ENCODE measurements around the gene CHSY3. TPM values are rescaled to one million over a fixed set of nuclear protein-coding genes. Genes with fewer than 3 reads are reported as not detected.

Gene CHSY3
- polyA plus RNA-seq, 1 donor from 2014 or later: 0.40 TPM

GRCh38 chr5:129905473-129906176 is 1.4 kb downstream of the CHSY3 start (continued):
- TF ChIP-seq CTCF (IDR thresholded peaks at IDR 0.05; ENCODE audit: poor library complexity, severe bottlenecking) (no peak), POLR2AphosphoS5 (IDR thresholded peaks at IDR 0.05) (no peak)

- no peak overlapping the region for H2AFZ ChIP-seq (ENCODE audit: low read depth, low read length)
- no peaks in the 10 kb centered on the region for H3K36me3 ChIP-seq (ENCODE audit: insufficient read depth, low read length)
- H3K27ac ChIP-seq (ENCODE audit: low read length): no peak overlapping the region
- peak overlapping the region; percentile 88 for H3K4me3 ChIP-seq (ENCODE audit: low read length)
- no peak for TF ChIP-seq REST (IDR thresholded peaks at IDR 0.05; ENCODE audit: borderline replicate concordance)
- peak; percentile 53 for TF ChIP-seq RAD21 (conservative IDR thresholded peaks at IDR 0.05)
- peak; percentile 42 for TF ChIP-seq CTCF (IDR thresholded peaks at IDR 0.05; ENCODE audit: poor library complexity, severe bottlenecking)
- H3K9me2 ChIP-seq (ENCODE audit: insufficient read depth, low read length): no peaks in the 10 kb centered on the region
- no peaks in the 10 kb centered on the region for H4K20me1 ChIP-seq (ENCODE audit: insufficient read depth)
- H3K4me2 ChIP-seq (ENCODE audit: low read length): peak overlapping the region; percentile 77
- H3K9me3 ChIP-seq (ENCODE audit: low read length): no peaks in the 10 kb centered on the region
- peaks cover 40% of the 10 kb centered on the region for H3K27me3 ChIP-seq (ENCODE audit: insufficient read depth, low read depth, low read length)
- no peaks in the 10 kb centered on the region for H3K79me2 ChIP-seq (replicated peaks; ENCODE audit: insufficient read depth, low read length)
- H3K9ac ChIP-seq (ENCODE audit: low read length): peak overlapping the region; percentile 64
- H3F3A ChIP-seq (ENCODE audit: insufficient read depth, low read length, poor library complexity, severe bottlenecking): peaks cover 5% of the 10 kb centered on the region
Measured at GRCh38 chr5:129906177-129906887, 2.1 kb downstream of the CHSY3 start.

- Histone ChIP-seq H3K4me2 (ENCODE audit: low read length) (no peak overlapping the region), H3K27me3 (ENCODE audit: insufficient read depth, low read depth, low read length) (peaks cover 32% of the 10 kb centered on the region), H3F3A (ENCODE audit: insufficient read depth, low read length, poor library complexity, severe bottlenecking) (peaks cover 5% of the 10 kb centered on the region), H3K9ac (ENCODE audit: low read length) (no peak overlapping the region), H2AFZ (ENCODE audit: low read depth, low read length) (no peak overlapping the region), H3K9me3 (ENCODE audit: low read length) (no peaks in the 10 kb centered on the region), H3K9me2 (ENCODE audit: insufficient read depth, low read length) (no peaks in the 10 kb centered on the region), H4K20me1 (ENCODE audit: insufficient read depth) (no peaks in the 10 kb centered on the region), H3K79me2 (replicated peaks; ENCODE audit: insufficient read depth, low read length) (no peaks in the 10 kb centered on the region), H3K27ac (ENCODE audit: low read length) (no peak overlapping the region), H3K36me3 (ENCODE audit: insufficient read depth, low read length) (no peaks in the 10 kb centered on the region), H3K4me3 (ENCODE audit: low read length) (no peak overlapping the region)
- no peak for TF ChIP-seq CTCF (IDR thresholded peaks at IDR 0.05; ENCODE audit: poor library complexity, severe bottlenecking)
- no peak for TF ChIP-seq RAD21 (conservative IDR thresholded peaks at IDR 0.05)
- no peak for TF ChIP-seq EZH2 (IDR thresholded peaks at IDR 0.05; ENCODE audit: borderline replicate concordance, insufficient read depth, low read length, poor library complexity, severe bottlenecking)
- no peak for TF ChIP-seq POLR2AphosphoS5 (IDR thresholded peaks at IDR 0.05)
- no peak for TF ChIP-seq TAF1 (IDR thresholded peaks at IDR 0.05; ENCODE audit: low read depth)
Measured at GRCh38 chr5:129909225-129909624, 5.0 kb downstream of the CHSY3 start.

All from neural cell (in vitro differentiated cells).